Measurements from ENCODE around the gene PCDHB5.
"Not testable (repeated sequence)": the region's sequence is repeated elsewhere in the genome, so short reads cannot be mapped to it uniquely, and the experiment has no call there.

The PCDHB5 gene

GRCh38 chr5:141135718-141136266 lies 786 bp downstream of the PCDHB5 start:
- H3K4me3 ChIP-seq (ENCODE audit: low read depth, low read length): no peak overlapping the region
- CTCF ChIA-PET: interaction anchor here (0.7 to 1.0 kb wide), 2 partner anchors 23 to 428 kb away, joined by 3 read pairs; no protein-coding TSS in a partner anchor
- POLR2A ChIA-PET: no interaction called here
- no peak for DNase-seq (ENCODE audit: low read depth, low spot score)
- TF ChIP-seq, protein P1, sequence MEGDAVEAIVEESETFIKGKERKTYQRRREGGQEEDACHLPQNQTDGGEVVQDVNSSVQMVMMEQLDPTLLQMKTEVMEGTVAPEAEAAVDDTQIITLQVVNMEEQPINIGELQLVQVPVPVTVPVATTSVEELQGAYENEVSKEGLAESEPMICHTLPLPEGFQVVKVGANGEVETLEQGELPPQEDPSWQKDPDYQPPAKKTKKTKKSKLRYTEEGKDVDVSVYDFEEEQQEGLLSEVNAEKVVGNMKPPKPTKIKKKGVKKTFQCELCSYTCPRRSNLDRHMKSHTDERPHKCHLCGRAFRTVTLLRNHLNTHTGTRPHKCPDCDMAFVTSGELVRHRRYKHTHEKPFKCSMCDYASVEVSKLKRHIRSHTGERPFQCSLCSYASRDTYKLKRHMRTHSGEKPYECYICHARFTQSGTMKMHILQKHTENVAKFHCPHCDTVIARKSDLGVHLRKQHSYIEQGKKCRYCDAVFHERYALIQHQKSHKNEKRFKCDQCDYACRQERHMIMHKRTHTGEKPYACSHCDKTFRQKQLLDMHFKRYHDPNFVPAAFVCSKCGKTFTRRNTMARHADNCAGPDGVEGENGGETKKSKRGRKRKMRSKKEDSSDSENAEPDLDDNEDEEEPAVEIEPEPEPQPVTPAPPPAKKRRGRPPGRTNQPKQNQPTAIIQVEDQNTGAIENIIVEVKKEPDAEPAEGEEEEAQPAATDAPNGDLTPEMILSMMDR (IDR thresholded peaks at IDR 0.05; ENCODE audit: insufficient read depth, low read length, missing control alignments): no peak

GRCh38 chr5:141137346-141137745 lies 2.3 kb downstream of the PCDHB5 start:
- H3K4me3 ChIP-seq (ENCODE audit: low read depth, low read length); CTCF ChIA-PET; DNase-seq (ENCODE audit: low read depth, low spot score); POLR2A ChIA-PET: not testable (repeated sequence)

DNA sequence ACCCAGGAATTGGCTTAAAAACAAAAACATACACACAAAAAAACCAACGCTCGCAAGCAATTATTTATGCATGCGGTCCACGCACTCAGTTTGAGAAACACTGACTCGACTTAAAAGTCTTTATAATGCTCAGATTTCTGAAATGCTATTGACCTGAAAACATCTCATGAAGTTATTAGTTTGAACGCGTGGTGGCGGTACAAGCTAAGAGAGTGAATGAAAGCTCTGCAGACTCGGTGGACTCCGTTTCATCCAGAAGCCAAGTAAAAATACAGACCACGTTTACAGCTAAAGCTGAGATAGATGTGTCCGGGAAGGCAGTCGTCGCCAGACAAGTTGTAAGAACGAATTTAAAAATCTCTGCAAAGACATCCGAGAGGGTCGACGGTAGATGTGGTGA lies 14.8 kb downstream of the PCDHB5 start, which contains the start of gene PCDHB6:
Gene PCDHB6, plus strand, starts transcription at position 246 of the 400 bp plus-strand sequence. CDS start 201 bp downstream, outside the sequence.
- H3K4me3 ChIP-seq (ENCODE audit: low read depth, low read length): no peak within 1 kb of the TSS; the same call in 1 of the 2 replicates
- DNase-seq (ENCODE audit: low read depth, low spot score): no peak
- TF ChIP-seq, protein P1 (IDR thresholded peaks at IDR 0.05; ENCODE audit: insufficient read depth, low read length, missing control alignments): no peak
- ChIA-PET POLR2A (no interaction called here), CTCF (interaction anchor here (1.0 to 1.9 kb wide), 4 partner anchors 23 to 417 kb away, joined by 5 to 10 read pairs (median 6); partner anchors contain the start of gene PCDHB7)

DNA sequence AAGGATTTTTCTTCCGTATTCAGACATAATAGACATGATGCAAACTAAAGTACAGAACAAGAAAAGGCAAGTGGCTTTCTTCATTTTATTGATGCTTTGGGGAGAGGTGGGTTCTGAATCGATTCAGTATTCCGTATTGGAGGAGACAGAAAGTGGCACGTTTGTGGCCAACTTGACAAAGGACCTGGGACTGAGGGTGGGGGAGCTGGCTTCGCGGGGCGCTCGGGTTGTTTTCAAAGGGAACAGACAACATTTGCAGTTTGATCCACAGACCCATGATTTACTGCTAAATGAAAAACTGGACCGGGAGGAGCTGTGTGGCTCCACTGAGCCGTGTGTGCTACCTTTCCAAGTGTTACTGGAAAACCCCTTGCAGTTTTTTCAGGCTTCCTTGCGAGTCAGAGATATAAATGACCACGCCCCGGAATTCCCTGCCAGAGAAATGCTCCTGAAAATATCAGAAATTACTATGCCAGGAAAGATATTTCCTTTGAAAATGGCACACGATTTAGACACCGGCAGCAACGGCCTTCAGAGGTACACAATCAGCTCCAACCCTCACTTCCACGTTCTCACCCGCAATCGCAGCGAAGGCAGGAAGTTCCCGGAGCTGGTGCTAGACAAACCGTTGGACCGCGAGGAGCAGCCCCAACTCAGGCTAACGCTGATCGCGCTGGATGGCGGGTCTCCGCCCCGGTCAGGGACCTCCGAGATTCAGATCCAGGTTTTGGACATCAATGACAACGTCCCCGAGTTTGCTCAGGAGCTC lies 15.4 kb downstream of the PCDHB5 start:
- no peak for DNase-seq (ENCODE audit: low read depth, low spot score)
- ChIA-PET POLR2A (no interaction called here), CTCF (interaction anchor here (1.0 to 1.9 kb wide), 4 partner anchors 22 to 417 kb away, joined by 5 to 10 read pairs (median 6); partner anchors contain the start of gene PCDHB7)
- H3K4me3 ChIP-seq (ENCODE audit: low read depth, low read length): no peak overlapping the region; the same call in 1 of the 2 replicates
- TF ChIP-seq, protein P1 (IDR thresholded peaks at IDR 0.05; ENCODE audit: insufficient read depth, low read length, missing control alignments): no peak

DNA sequence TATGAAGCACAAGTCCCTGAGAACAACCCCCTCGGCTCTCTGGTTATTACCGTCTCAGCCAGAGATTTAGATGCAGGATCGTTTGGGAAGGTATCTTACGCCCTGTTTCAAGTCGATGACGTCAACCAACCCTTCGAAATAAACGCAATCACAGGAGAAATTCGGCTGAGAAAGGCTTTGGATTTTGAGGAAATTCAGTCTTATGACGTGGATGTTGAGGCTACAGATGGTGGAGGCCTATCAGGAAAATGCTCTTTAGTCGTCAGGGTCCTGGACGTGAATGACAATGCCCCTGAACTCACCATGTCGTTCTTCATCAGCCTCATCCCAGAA lies 16.0 kb downstream of the PCDHB5 start:
- no peak for DNase-seq (ENCODE audit: low read depth, low spot score)
- TF ChIP-seq, protein P1 (IDR thresholded peaks at IDR 0.05; ENCODE audit: insufficient read depth, low read length, missing control alignments): no peak
- H3K4me3 ChIP-seq (ENCODE audit: low read depth, low read length): no peak overlapping the region
- CTCF ChIA-PET: interaction anchor here (1.3 to 1.9 kb wide), 2 partner anchors 413 to 416 kb away, joined by 7 to 10 read pairs; no protein-coding TSS in a partner anchor
- POLR2A ChIA-PET: no interaction called here

- POLR2A ChIA-PET; CTCF ChIA-PET; DNase-seq (ENCODE audit: low read depth, low spot score); H3K4me3 ChIP-seq (ENCODE audit: low read depth, low read length): not testable (repeated sequence)
Measured at GRCh38 chr5:141151632-141152031, 16.6 kb downstream of the PCDHB5 start.

DNA sequence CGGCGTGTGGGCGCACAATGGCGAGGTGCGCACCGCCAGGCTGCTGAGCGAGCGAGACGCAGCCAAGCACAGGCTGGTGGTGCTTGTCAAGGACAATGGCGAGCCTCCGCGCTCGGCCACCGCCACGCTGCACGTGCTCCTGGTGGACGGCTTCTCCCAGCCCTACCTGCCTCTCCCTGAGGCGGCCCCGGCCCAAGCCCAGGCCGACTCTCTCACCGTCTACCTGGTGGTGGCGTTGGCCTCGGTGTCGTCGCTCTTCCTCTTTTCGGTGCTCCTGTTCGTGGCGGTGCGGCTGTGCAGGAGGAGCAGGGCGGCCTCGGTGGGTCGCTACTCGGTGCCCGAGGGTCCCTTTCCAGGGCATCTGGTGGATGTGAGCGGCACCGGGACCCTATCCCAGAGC lies 17.1 kb downstream of the PCDHB5 start:
- POLR2A ChIA-PET; DNase-seq (ENCODE audit: low read depth, low spot score); CTCF ChIA-PET; H3K4me3 ChIP-seq (ENCODE audit: low read depth, low read length): not testable (repeated sequence)

Data from AG04449 (cell line).